Measurements from ENCODE around the gene LAMB4. TPM values are rescaled to one million over a fixed set of nuclear protein-coding genes. Genes with fewer than 3 reads are reported as not detected.

LAMB4 gene
- total RNA-seq, 2 experiments from 2014 or later: not detected

GRCh38 chr7:108103558-108104298 lies 26.4 kb downstream of the LAMB4 start:
- intact Hi-C loops (cut with micrococcal nuclease): no loop called here
- H3K4me3 Mint-ChIP-seq: no peak overlapping the region
- DNase-seq: no peak

GRCh38 chr7:108102671-108103312 lies 27.4 kb downstream of the LAMB4 start:
- no peaks in the 10 kb centered on the region for H3K9me3 Mint-ChIP-seq
- no peak for TF ChIP-seq CTCF (IDR thresholded peaks at IDR 0.05)
- ChIA-PET CTCF (no interaction called here), POLR2A (no interaction called here)
- ATAC-seq: no peak
- no peak overlapping the region for H3K4me3 Mint-ChIP-seq
- no peaks in the 10 kb centered on the region for H3K4me1 Mint-ChIP-seq (ENCODE audit: low read depth)
- no peaks in the 10 kb centered on the region for H3K36me3 Mint-ChIP-seq (ENCODE audit: low read depth)
- H3K27me3 Mint-ChIP-seq: peaks cover 5% of the 10 kb centered on the region
- DNase-seq: no peak
- intact Hi-C loops (cut with micrococcal nuclease): no loop called here
- no peak overlapping the region for H3K27ac Mint-ChIP-seq

More at GRCh38 chr7:108103558-108104298, 26.4 kb downstream of the LAMB4 start:
- no peak for ATAC-seq
- ChIA-PET CTCF (interaction anchor here (1.7 kb wide), 1 partner anchor 42 kb away, joined by 9 read pairs; no protein-coding TSS in a partner anchor), POLR2A (no interaction called here)
- no peak overlapping the region for H3K27ac Mint-ChIP-seq
- peaks cover 3% of the 10 kb centered on the region for H3K27me3 Mint-ChIP-seq
- no peaks in the 10 kb centered on the region for H3K36me3 Mint-ChIP-seq (ENCODE audit: low read depth)
- H3K9me3 Mint-ChIP-seq: no peaks in the 10 kb centered on the region
- no peak for TF ChIP-seq CTCF (IDR thresholded peaks at IDR 0.05)
- no peaks in the 10 kb centered on the region for H3K4me1 Mint-ChIP-seq (ENCODE audit: low read depth)

- intact Hi-C loops (cut with micrococcal nuclease): no loop called here
- no peaks in the 10 kb centered on the region for H3K9me3 Mint-ChIP-seq
- no peaks in the 10 kb centered on the region for H3K36me3 Mint-ChIP-seq (ENCODE audit: low read depth)
- DNase-seq: no peak
- peaks cover 5% of the 10 kb centered on the region for H3K27me3 Mint-ChIP-seq
- no peak for TF ChIP-seq CTCF (IDR thresholded peaks at IDR 0.05)
- no peak overlapping the region for H3K4me3 Mint-ChIP-seq
- no peak for ATAC-seq
- no peak overlapping the region for H3K27ac Mint-ChIP-seq
- H3K4me1 Mint-ChIP-seq (ENCODE audit: low read depth): no peaks in the 10 kb centered on the region
- ChIA-PET POLR2A (no interaction called here), CTCF (no interaction called here)
Measured at GRCh38 chr7:108101759-108102158, 28.4 kb downstream of the LAMB4 start.

GRCh38 chr7:108099713-108100112 lies 30.4 kb downstream of the LAMB4 start:
- no peak for DNase-seq
- ChIA-PET POLR2A (no interaction called here), CTCF (no interaction called here)
- Mint-ChIP-seq H3K9me3 (no peaks in the 10 kb centered on the region), H3K27ac (no peak overlapping the region), H3K27me3 (peaks cover 5% of the 10 kb centered on the region), H3K4me3 (no peak overlapping the region), H3K4me1 (ENCODE audit: low read depth) (no peaks in the 10 kb centered on the region), H3K36me3 (ENCODE audit: low read depth) (no peaks in the 10 kb centered on the region)
- intact Hi-C loops (cut with micrococcal nuclease): no loop called here
- TF ChIP-seq CTCF (IDR thresholded peaks at IDR 0.05): no peak
- ATAC-seq: no peak

GRCh38 chr7:108097703-108098102 lies 32.5 kb downstream of the LAMB4 start:
- Mint-ChIP-seq H3K27ac (no peak overlapping the region), H3K9me3 (no peaks in the 10 kb centered on the region), H3K27me3 (peaks cover 5% of the 10 kb centered on the region), H3K4me3 (no peak overlapping the region), H3K36me3 (ENCODE audit: low read depth) (no peaks in the 10 kb centered on the region), H3K4me1 (ENCODE audit: low read depth) (no peaks in the 10 kb centered on the region)
- POLR2A ChIA-PET: no interaction called here
- ATAC-seq (no peak), DNase-seq (no peak)
- CTCF ChIA-PET: no interaction called here
- TF ChIP-seq CTCF (IDR thresholded peaks at IDR 0.05): peak; percentile 21
- intact Hi-C loops (cut with micrococcal nuclease): no loop called here
